SU-DHL-6 (cell line): ENCODE results near the gene ATP2A3.

Experiments
- EZH2phosphoT487 ChIP-seq: fragments of 200-600 bp; sonication (generic), shearing (Covaris generic); conservative IDR thresholded peaks from 2 replicates; pipeline ENCODE4 v1.6.1; 2018; ENCODE audit warnings: mild to moderate bottlenecking, antibody characterized with exemption, low read length, moderate library complexity, mixed read lengths
- TF ChIP-seq, protein P1 (sequence below): fragments of 200-600 bp; sonication (generic); IDR thresholded peaks from one replicate; pipeline ENCODE4 v1.5.1; 2017; ENCODE audit warnings: antibody characterized with exemption, mild to moderate bottlenecking, low read length, moderate library complexity; ENCODE audit not compliant: insufficient read depth, poor library complexity, severe bottlenecking

- TF ChIP-seq, protein P1, sequence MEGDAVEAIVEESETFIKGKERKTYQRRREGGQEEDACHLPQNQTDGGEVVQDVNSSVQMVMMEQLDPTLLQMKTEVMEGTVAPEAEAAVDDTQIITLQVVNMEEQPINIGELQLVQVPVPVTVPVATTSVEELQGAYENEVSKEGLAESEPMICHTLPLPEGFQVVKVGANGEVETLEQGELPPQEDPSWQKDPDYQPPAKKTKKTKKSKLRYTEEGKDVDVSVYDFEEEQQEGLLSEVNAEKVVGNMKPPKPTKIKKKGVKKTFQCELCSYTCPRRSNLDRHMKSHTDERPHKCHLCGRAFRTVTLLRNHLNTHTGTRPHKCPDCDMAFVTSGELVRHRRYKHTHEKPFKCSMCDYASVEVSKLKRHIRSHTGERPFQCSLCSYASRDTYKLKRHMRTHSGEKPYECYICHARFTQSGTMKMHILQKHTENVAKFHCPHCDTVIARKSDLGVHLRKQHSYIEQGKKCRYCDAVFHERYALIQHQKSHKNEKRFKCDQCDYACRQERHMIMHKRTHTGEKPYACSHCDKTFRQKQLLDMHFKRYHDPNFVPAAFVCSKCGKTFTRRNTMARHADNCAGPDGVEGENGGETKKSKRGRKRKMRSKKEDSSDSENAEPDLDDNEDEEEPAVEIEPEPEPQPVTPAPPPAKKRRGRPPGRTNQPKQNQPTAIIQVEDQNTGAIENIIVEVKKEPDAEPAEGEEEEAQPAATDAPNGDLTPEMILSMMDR: no peak
- TF ChIP-seq EZH2phosphoT487: no peak
Observed at GRCh38 chr17:3935825-3936355, 28.3 kb downstream of the ATP2A3 start.
